SU-DHL-6 (cell line): ENCODE data around the gene ACE.

Source experiments
- H2AFZ ChIP-seq: fragments of 200-600 bp; sonication (generic); 2 replicates; pipeline ENCODE4 v1.6.1; 2014; ENCODE audit warnings: low read depth, mild to moderate bottlenecking, moderate library complexity, mixed read lengths, antibody characterized with exemption, low read length; ENCODE audit not compliant: severe bottlenecking
- H3F3A ChIP-seq: fragments of 200-600 bp; shearing (Covaris generic); 2 replicates; pipeline ENCODE4 v1.6.0; 2016; ENCODE audit warnings: antibody characterized with exemption, mild to moderate bottlenecking; ENCODE audit not compliant: insufficient read depth
- H3K27ac ChIP-seq: fragments of 200-600 bp; sonication (generic); 2 replicates; pipeline ENCODE4 v1.5.1; 2016; ENCODE audit warnings: low read depth, mild to moderate bottlenecking, low read length, moderate library complexity, mixed read lengths
- H3K27me3 ChIP-seq: fragments of 200-600 bp; sonication (generic), shearing (Covaris generic); 2 replicates; pipeline ENCODE4 v1.6.0; 2014; ENCODE audit warnings: mild to moderate bottlenecking, low read length
- H3K36me3 ChIP-seq: fragments of 200-600 bp; sonication (generic); 2 replicates; pipeline ENCODE4 v1.6.1; 2014; ENCODE audit warnings: mild to moderate bottlenecking, low read length, mixed read lengths
- H3K4me2 ChIP-seq: fragments of 300-600, 200-600 bp; shearing (Covaris generic), sonication (generic); 2 replicates; pipeline ENCODE4 v1.6.0; 2014; ENCODE audit warnings: low read length, low read depth, mild to moderate bottlenecking; ENCODE audit not compliant: poor library complexity, severe bottlenecking
- H3K4me3 ChIP-seq: fragments of 200-600 bp; sonication (generic); 2 replicates; pipeline ENCODE4 v1.5.1; 2014; ENCODE audit warnings: antibody characterized with exemption, low read length, mild to moderate bottlenecking, mixed read lengths; ENCODE audit not compliant: insufficient read depth, poor library complexity, severe bottlenecking
- H3K79me2 ChIP-seq: fragments of 200-600 bp; sonication (generic); 2 replicates; pipeline ENCODE4 v1.6.1; 2014; ENCODE audit warnings: mild to moderate bottlenecking, low read length, moderate library complexity; ENCODE audit not compliant: insufficient read depth
- H3K9ac ChIP-seq: fragments of 200-600 bp; sonication (generic); 2 replicates; pipeline ENCODE4 v1.7.0; 2014; ENCODE audit warnings: mild to moderate bottlenecking, low read length
- H3K9me2 ChIP-seq: fragments of 200-600 bp; sonication (generic); replicated peaks from 2 replicates; pipeline ENCODE4 v1.6.1; 2014; ENCODE audit warnings: low read length; ENCODE audit not compliant: insufficient read depth
- H3K9me3 ChIP-seq: fragments of 200-600 bp; sonication (generic); 2 replicates; pipeline ENCODE4 v1.6.1; 2014; ENCODE audit warnings: low read length, mixed read lengths; ENCODE audit not compliant: insufficient read depth
- H4K20me1 ChIP-seq: fragments of 200-600 bp; sonication (generic); 2 replicates; pipeline ENCODE4 v1.6.1; 2014; ENCODE audit warnings: low read depth, mild to moderate bottlenecking, antibody characterized with exemption, low read length, moderate library complexity, mixed read lengths
- EZH2phosphoT487 ChIP-seq: fragments of 200-600 bp; sonication (generic), shearing (Covaris generic); conservative IDR thresholded peaks from 2 replicates; pipeline ENCODE4 v1.6.1; 2018; ENCODE audit warnings: mild to moderate bottlenecking, antibody characterized with exemption, low read length, moderate library complexity, mixed read lengths
- TF ChIP-seq, protein P1 (sequence below): fragments of 200-600 bp; sonication (generic); IDR thresholded peaks from one replicate; pipeline ENCODE4 v1.5.1; 2017; ENCODE audit warnings: antibody characterized with exemption, mild to moderate bottlenecking, low read length, moderate library complexity; ENCODE audit not compliant: insufficient read depth, poor library complexity, severe bottlenecking

Gene ACE

DNA sequence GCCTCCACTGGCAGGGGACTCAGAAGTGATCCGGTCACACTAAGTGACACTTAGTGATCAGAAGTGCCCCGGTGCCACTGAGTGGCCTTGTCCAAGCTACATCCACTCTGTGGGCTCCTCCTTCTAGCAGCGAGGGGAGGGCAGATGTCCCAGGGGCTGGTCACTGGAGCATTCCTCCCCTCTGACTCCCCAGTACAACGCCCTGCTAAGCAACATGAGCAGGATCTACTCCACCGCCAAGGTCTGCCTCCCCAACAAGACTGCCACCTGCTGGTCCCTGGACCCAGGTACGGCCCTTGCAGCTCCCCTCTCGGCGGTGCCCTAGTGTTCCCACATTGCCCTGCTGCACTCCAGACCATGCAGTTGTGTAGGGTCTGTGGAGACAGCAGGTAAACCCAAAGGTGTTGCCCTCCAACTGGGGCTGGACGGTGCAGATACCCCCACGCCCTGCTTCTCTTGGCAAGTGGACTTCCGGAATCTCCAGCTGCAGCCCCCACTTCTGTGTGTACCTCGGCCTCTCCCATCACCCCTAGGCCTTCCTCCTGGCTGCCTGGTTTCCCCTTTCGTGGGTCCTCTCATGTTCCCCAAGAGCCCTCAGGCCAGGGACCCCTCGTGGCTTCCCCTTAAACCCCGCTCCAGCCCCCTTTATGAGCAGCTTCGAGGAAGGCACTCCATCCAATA is 2.1 kb downstream of the ACE start:
- no peaks in the 10 kb centered on the region for H3K9me3 ChIP-seq
- no peak overlapping the region for H3K27ac ChIP-seq
- H3K4me2 ChIP-seq, result no peak overlapping the region
- H3K4me3 ChIP-seq, result no peak overlapping the region
- H4K20me1 ChIP-seq, result no peaks in the 10 kb centered on the region
- TF ChIP-seq EZH2phosphoT487, result no peak
- TF ChIP-seq, protein P1, sequence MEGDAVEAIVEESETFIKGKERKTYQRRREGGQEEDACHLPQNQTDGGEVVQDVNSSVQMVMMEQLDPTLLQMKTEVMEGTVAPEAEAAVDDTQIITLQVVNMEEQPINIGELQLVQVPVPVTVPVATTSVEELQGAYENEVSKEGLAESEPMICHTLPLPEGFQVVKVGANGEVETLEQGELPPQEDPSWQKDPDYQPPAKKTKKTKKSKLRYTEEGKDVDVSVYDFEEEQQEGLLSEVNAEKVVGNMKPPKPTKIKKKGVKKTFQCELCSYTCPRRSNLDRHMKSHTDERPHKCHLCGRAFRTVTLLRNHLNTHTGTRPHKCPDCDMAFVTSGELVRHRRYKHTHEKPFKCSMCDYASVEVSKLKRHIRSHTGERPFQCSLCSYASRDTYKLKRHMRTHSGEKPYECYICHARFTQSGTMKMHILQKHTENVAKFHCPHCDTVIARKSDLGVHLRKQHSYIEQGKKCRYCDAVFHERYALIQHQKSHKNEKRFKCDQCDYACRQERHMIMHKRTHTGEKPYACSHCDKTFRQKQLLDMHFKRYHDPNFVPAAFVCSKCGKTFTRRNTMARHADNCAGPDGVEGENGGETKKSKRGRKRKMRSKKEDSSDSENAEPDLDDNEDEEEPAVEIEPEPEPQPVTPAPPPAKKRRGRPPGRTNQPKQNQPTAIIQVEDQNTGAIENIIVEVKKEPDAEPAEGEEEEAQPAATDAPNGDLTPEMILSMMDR, result peak; percentile 61
- H3F3A ChIP-seq, result no peaks in the 10 kb centered on the region
- no peak overlapping the region for H3K9ac ChIP-seq
- no peaks in the 10 kb centered on the region for H3K79me2 ChIP-seq
- H3K27me3 ChIP-seq, result no peaks in the 10 kb centered on the region
- no peak overlapping the region for H2AFZ ChIP-seq
- no peaks in the 10 kb centered on the region for H3K9me2 ChIP-seq
- no peaks in the 10 kb centered on the region for H3K36me3 ChIP-seq

DNA sequence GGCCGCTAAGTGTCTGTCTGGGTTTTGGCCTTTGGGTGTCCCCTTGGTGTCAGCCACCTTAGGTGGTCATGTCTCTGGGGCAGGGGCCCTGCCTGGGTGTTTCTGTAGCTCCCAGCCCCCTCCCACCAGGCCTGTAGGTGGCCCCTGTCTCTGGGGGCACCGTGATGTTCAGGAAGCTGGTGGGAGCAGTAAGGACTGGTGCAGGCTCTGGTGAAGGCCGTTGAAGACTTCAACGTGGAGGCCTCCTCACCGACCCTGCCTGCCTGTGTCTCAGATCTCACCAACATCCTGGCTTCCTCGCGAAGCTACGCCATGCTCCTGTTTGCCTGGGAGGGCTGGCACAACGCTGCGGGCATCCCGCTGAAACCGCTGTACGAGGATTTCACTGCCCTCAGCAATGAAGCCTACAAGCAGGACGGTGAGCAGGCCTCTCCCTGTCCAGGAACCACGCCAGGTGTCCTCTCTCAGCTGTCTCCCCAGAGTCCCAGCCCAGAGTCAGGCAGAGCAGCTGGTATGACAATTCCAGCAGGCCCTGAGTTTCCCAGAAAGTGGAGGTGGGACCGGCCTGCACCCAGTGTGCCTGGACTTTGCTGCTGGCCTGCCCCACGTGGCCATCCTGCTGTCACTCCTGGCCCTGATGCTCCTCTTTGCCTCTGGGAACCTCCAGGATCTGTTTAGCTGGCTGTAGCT is 2.8 kb downstream of the ACE start:
- Histone ChIP-seq H3K79me2 (no peaks in the 10 kb centered on the region), H3K36me3 (no peaks in the 10 kb centered on the region), H2AFZ (no peak overlapping the region), H3K9ac (no peak overlapping the region), H3F3A (no peaks in the 10 kb centered on the region), H3K4me2 (no peak overlapping the region), H3K27ac (no peak overlapping the region), H3K27me3 (no peaks in the 10 kb centered on the region), H3K4me3 (no peak overlapping the region), H4K20me1 (no peaks in the 10 kb centered on the region), H3K9me3 (no peaks in the 10 kb centered on the region), H3K9me2 (no peaks in the 10 kb centered on the region)
- no peak for TF ChIP-seq EZH2phosphoT487
- TF ChIP-seq, protein P1, result no peak

DNA sequence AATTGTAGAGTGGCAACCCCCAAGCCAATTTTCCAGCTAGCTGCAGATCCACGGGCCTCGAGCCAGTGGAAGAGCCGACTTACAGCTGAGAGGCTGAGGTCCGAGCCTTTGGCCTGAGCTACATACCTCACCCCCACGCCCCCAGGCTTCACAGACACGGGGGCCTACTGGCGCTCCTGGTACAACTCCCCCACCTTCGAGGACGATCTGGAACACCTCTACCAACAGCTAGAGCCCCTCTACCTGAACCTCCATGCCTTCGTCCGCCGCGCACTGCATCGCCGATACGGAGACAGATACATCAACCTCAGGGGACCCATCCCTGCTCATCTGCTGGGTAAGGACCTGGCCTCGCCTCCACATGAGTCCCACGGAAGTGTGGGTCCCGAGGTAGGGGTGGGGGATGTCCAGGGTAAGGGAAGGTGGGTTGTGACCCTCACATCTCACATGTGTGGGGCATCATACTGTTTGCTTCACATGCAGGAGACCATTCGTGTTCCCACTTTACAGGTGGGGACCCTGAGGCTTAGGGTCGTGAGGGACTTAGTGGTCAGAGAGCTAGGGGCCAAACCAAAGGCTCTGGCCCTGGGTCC is 3.4 kb downstream of the ACE start:
- H3K36me3 ChIP-seq, result no peaks in the 10 kb centered on the region
- H3K4me3 ChIP-seq, result no peak overlapping the region
- H3K9me3 ChIP-seq, result no peaks in the 10 kb centered on the region
- H3K27ac ChIP-seq, result no peak overlapping the region
- no peak overlapping the region for H3K9ac ChIP-seq
- H3K79me2 ChIP-seq, result no peaks in the 10 kb centered on the region
- no peaks in the 10 kb centered on the region for H4K20me1 ChIP-seq
- TF ChIP-seq, protein P1, result no peak
- no peak for TF ChIP-seq EZH2phosphoT487
- no peaks in the 10 kb centered on the region for H3F3A ChIP-seq
- no peaks in the 10 kb centered on the region for H3K27me3 ChIP-seq
- no peaks in the 10 kb centered on the region for H3K9me2 ChIP-seq
- no peak overlapping the region for H2AFZ ChIP-seq
- H3K4me2 ChIP-seq, result no peak overlapping the region
